NT2/D1 (cell line): ENCODE measurements around the gene CXorf58.

Experiments
- SUZ12 ChIP-seq: IDR thresholded peaks from 2 replicates; pipeline ENCODE4 v1.6.1; 2011; ENCODE audit not compliant: insufficient read length, insufficient read depth; ENCODE audit errors: extremely low read depth
- YY1 ChIP-seq: IDR thresholded peaks from 2 replicates; pipeline ENCODE4 v1.6.1; 2011; ENCODE audit not compliant: insufficient read length, insufficient read depth
- ZNF274 ChIP-seq: IDR thresholded peaks from 2 replicates; pipeline ENCODE4 v1.6.1; 2011; ENCODE audit warnings: mild to moderate bottlenecking, low read depth, low read length

GRCh38 chrX:23919148-23919547 is 11.3 kb downstream of the CXorf58 start:
- TF ChIP-seq YY1 (no peak), SUZ12 (no peak), ZNF274 (no peak)
